Adipose tissue (tissue), 3 donors: ENCODE data around the gene SCN1A. TPM values are rescaled to one million over a fixed set of nuclear protein-coding genes. Genes with fewer than 3 reads are reported as not detected.
"Not testable (repeated sequence)": the region's sequence is repeated elsewhere in the genome, so short reads cannot be mapped to it uniquely, and the experiment has no call there.

Source experiments
- H3K27ac ChIP-seq: one replicate; pipeline ENCODE4 v1.5.1; 2013; ENCODE audit warnings: low read depth, low read length
- WGBS, 3 donors: extraction: QIAGEN DNeasy Blood & Tissue Kit; methylation state at CpG; one replicate each; pipeline ENCODE4 v1.1.7; 2013; 5-methylcytosine and 5-hydroxymethylcytosine counted together
- polyA plus RNA-seq, 3 donors: library from polyadenylated mRNA; stranded (reverse); fragments of 200-250 nt; gene quantifications; one replicate each; pipeline ENCODE4 v1.2.3, GENCODE V29; 2013
- donor health status: healthy with polysubstance abuse.
- donor health status: Bipolar disorder and iron deficiency.
- donor health status: healthy.

Gene SCN1A
- polyA plus RNA-seq, 3 donors = under 0.01 to 0.01 TPM; not detected in 1

- 81 to 98% (median 94%) methylated on average over 2 of the region's 2 CpGs for WGBS, 3 donors
- H3K27ac ChIP-seq = no peak overlapping the region
Measured at GRCh38 chr2:166138144-166138543, 10.3 kb upstream of the SCN1A start.

GRCh38 chr2:166137331-166137730 lies 9.5 kb upstream of the SCN1A start:
- 82 to 100% (median 88%) methylated on average over 2 of the region's 2 CpGs for WGBS, 3 donors
- no peak overlapping the region for H3K27ac ChIP-seq

GRCh38 chr2:166135849-166136258 lies 8.0 kb upstream of the SCN1A start:
- no peak overlapping the region for H3K27ac ChIP-seq
- 93 to 96% (median 94%) methylated on average over 2 of the region's 2 CpGs for WGBS, 3 donors

- WGBS, 3 donors = 74 to 78% (median 77%) methylated on average over 6 of the region's 6 CpGs
- no peak overlapping the region for H3K27ac ChIP-seq
Measured at GRCh38 chr2:166135152-166135848, 7.5 kb upstream of the SCN1A start.

- no peak overlapping the region for H3K27ac ChIP-seq
- 37 to 84% (median 82%) methylated on average over 3 of the region's 3 CpGs for WGBS, 3 donors
Measured at GRCh38 chr2:166134252-166135151, 6.7 kb upstream of the SCN1A start.

- WGBS, 3 donors = 74 to 81% (median 79%) methylated on average over 7 of the region's 7 CpGs
- no peak overlapping the region for H3K27ac ChIP-seq
Measured at GRCh38 chr2:166133653-166134052, 5.8 kb upstream of the SCN1A start.

GRCh38 chr2:166128156-166128505 lies 311 bp upstream of the SCN1A start:
- H3K27ac ChIP-seq = no peak overlapping the region

- 53 to 87% (median 62%) methylated on average over 6 of the region's 6 CpGs for WGBS, 3 donors
- H3K27ac ChIP-seq = no peak overlapping the region
Measured at GRCh38 chr2:166126007-166126639, 1.7 kb downstream of the SCN1A start.

GRCh38 chr2:166125557-166125956 lies 2.3 kb downstream of the SCN1A start:
- WGBS, 3 donors = 82 to 90% (median 83%) methylated on average over 2 of the region's 2 CpGs
- H3K27ac ChIP-seq = no peak overlapping the region

GRCh38 chr2:166118180-166118579 lies 9.6 kb downstream of the SCN1A start:
- 82 to 93% (median 91%) methylated on average over 4 of the region's 4 CpGs for WGBS, 3 donors
- no peak overlapping the region for H3K27ac ChIP-seq

- 87 to 91% (median 88%) methylated on average over 6 of the region's 6 CpGs for WGBS, 3 donors
Measured at GRCh38 chr2:166117491-166117890, 10.3 kb downstream of the SCN1A start.

GRCh38 chr2:166115589-166115988 lies 12.2 kb downstream of the SCN1A start:
- 79 to 81% (median 80%) methylated on average over 4 of the region's 4 CpGs for whole genome bisulfite sequencing, 3 donors
- H3K27ac ChIP-seq = no peak overlapping the region

More at GRCh38 chr2:166117491-166117890, 10.3 kb downstream of the SCN1A start:
- H3K27ac ChIP-seq = no peak overlapping the region

- WGBS, 3 donors = 87 to 91% (median 89%) methylated on average over 1 of the region's 1 CpG
- H3K27ac ChIP-seq = no peak overlapping the region
Measured at GRCh38 chr2:166112193-166112605, 15.6 kb downstream of the SCN1A start.

GRCh38 chr2:166106431-166107015 lies 21.3 kb downstream of the SCN1A start:
- 48 to 65% (median 54%) methylated on average over 7 of the region's 7 CpGs for WGBS, 3 donors
- no peak overlapping the region for H3K27ac ChIP-seq

- H3K27ac ChIP-seq = no peak overlapping the region
- WGBS, 3 donors = 77 to 86% (median 79%) methylated on average over 3 of the region's 3 CpGs
Measured at GRCh38 chr2:166104773-166105172, 23.0 kb downstream of the SCN1A start.

GRCh38 chr2:166104084-166104483 lies 23.7 kb downstream of the SCN1A start:
- H3K27ac ChIP-seq = no peak overlapping the region
- WGBS, 3 donors = 69 to 91% (median 81%) methylated on average over 1 of the region's 1 CpG

GRCh38 chr2:166103277-166103676 lies 24.5 kb downstream of the SCN1A start:
- H3K27ac ChIP-seq = not testable (repeated sequence)
- WGBS, 3 donors = 89 to 94% (median 91%) methylated on average over 7 of the region's 7 CpGs

GRCh38 chr2:166094325-166094724 lies 33.5 kb downstream of the SCN1A start:
- H3K27ac ChIP-seq = no peak overlapping the region
- 81 to 90% (median 86%) methylated on average over 1 of the region's 1 CpG for WGBS, 3 donors

GRCh38 chr2:166092889-166093288 lies 34.9 kb downstream of the SCN1A start:
- no peak overlapping the region for H3K27ac ChIP-seq
- WGBS, 3 donors = 85 to 90% (median 87%) methylated on average over 3 of the region's 3 CpGs
